Peyer's patch (tissue), 4 donors: Measurements from ENCODE around the gene TICAM1.

ENCODE experiments used
- CTCF ChIP-seq, 6 experiments: fragments of 450-650 bp in 4 of 6; fragments of 200-600 bp in 2 of 6; sonication (generic) in 1 of 6; IDR thresholded peaks; one replicate each; pipeline ENCODE4 v1.5.1; 2017 to 2019; ENCODE audit warnings: antibody characterized with exemption in 6 of 6, mild to moderate bottlenecking in 3 of 6, moderate library complexity in 1 of 6
- POLR2A ChIP-seq, 2 donors: fragments of 450-650 bp; IDR thresholded peaks; one replicate each; pipeline ENCODE4 v1.5.1; 2017; ENCODE audit warnings: antibody characterized with exemption in 2 of 2, mild to moderate bottlenecking in 2 of 2, moderate library complexity in 2 of 2

GRCh38 chr19:4781801-4782200, 49.7 kb downstream of the TICAM1 start:
- TF ChIP-seq POLR2A (IDR thresholded peaks at IDR 0.05) (no peak), CTCF (IDR thresholded peaks at IDR 0.05) (no peak)
